ENCODE data around the gene ZNF407. TPM values are rescaled to one million over a fixed set of nuclear protein-coding genes. Genes with fewer than 3 reads are reported as not detected.

ZNF407 gene
- total RNA-seq, 1 donor: 16.6 TPM

GRCh38 chr18:74995419-74995736 is 397.7 kb downstream of the ZNF407 start:
- H3K27me3 ChIP-seq (ENCODE audit: insufficient read depth, low read length): no peaks in the 10 kb centered on the region
- no peak overlapping the region for H2AFZ ChIP-seq (ENCODE audit: low read length)
- no peaks in the 10 kb centered on the region for H3K79me2 ChIP-seq (ENCODE audit: insufficient read depth, low read length)
- no peaks in the 10 kb centered on the region for H3K4me1 ChIP-seq (ENCODE audit: insufficient read depth, low read length)
- no peak for TF ChIP-seq CTCF (IDR thresholded peaks at IDR 0.05; ENCODE audit: extremely low read depth, low read depth, low read length)
- DNase-seq (ENCODE audit: insufficient read length, low spot score, missing footprints): no peak
- H3K4me2 ChIP-seq (ENCODE audit: insufficient read depth, low read length): no peak overlapping the region
- H3K4me3 ChIP-seq (ENCODE audit: insufficient read depth, low read length): no peak overlapping the region
- no peaks in the 10 kb centered on the region for H3K9me3 ChIP-seq (ENCODE audit: low read depth, low read length)
- H4K20me1 ChIP-seq (ENCODE audit: insufficient read depth, low read length): no peaks in the 10 kb centered on the region
- H3K27ac ChIP-seq (ENCODE audit: low read depth, low read length): no peak overlapping the region
- H3K36me3 ChIP-seq (ENCODE audit: insufficient read depth, low read length): no peaks in the 10 kb centered on the region

- no peak for DNase-seq (ENCODE audit: insufficient read length, low spot score, missing footprints)
- Histone ChIP-seq H4K20me1 (ENCODE audit: insufficient read depth, low read length) (no peaks in the 10 kb centered on the region), H2AFZ (ENCODE audit: low read length) (no peak overlapping the region), H3K27me3 (ENCODE audit: insufficient read depth, low read length) (no peaks in the 10 kb centered on the region), H3K36me3 (ENCODE audit: insufficient read depth, low read length) (no peaks in the 10 kb centered on the region), H3K4me1 (ENCODE audit: insufficient read depth, low read length) (no peaks in the 10 kb centered on the region), H3K4me3 (ENCODE audit: insufficient read depth, low read length) (no peak overlapping the region), H3K27ac (ENCODE audit: low read depth, low read length) (no peak overlapping the region), H3K9me3 (ENCODE audit: low read depth, low read length) (no peaks in the 10 kb centered on the region), H3K79me2 (ENCODE audit: insufficient read depth, low read length) (no peaks in the 10 kb centered on the region), H3K4me2 (ENCODE audit: insufficient read depth, low read length) (no peak overlapping the region)
- no peak for TF ChIP-seq CTCF (IDR thresholded peaks at IDR 0.05; ENCODE audit: extremely low read depth, low read depth, low read length)
Observed at GRCh38 chr18:74996055-74996454, 398.4 kb downstream of the ZNF407 start.

- Histone ChIP-seq H3K4me3 (ENCODE audit: insufficient read depth, low read length) (no peak overlapping the region), H3K79me2 (ENCODE audit: insufficient read depth, low read length) (no peaks in the 10 kb centered on the region), H2AFZ (ENCODE audit: low read length) (no peak overlapping the region), H3K9me3 (ENCODE audit: low read depth, low read length) (no peaks in the 10 kb centered on the region), H3K4me1 (ENCODE audit: insufficient read depth, low read length) (no peaks in the 10 kb centered on the region), H3K27ac (ENCODE audit: low read depth, low read length) (no peak overlapping the region), H3K4me2 (ENCODE audit: insufficient read depth, low read length) (no peak overlapping the region), H3K27me3 (ENCODE audit: insufficient read depth, low read length) (no peaks in the 10 kb centered on the region), H3K36me3 (ENCODE audit: insufficient read depth, low read length) (no peaks in the 10 kb centered on the region), H4K20me1 (ENCODE audit: insufficient read depth, low read length) (no peaks in the 10 kb centered on the region)
- DNase-seq (ENCODE audit: insufficient read length, low spot score, missing footprints): no peak
- no peak for TF ChIP-seq CTCF (IDR thresholded peaks at IDR 0.05; ENCODE audit: extremely low read depth, low read depth, low read length)
Observed at GRCh38 chr18:74996996-74997395, 399.3 kb downstream of the ZNF407 start.

- DNase-seq (ENCODE audit: insufficient read length, low spot score, missing footprints): no peak
- no peaks in the 10 kb centered on the region for H3K36me3 ChIP-seq (ENCODE audit: insufficient read depth, low read length)
- no peak for TF ChIP-seq CTCF (IDR thresholded peaks at IDR 0.05; ENCODE audit: extremely low read depth, low read depth, low read length)
- no peaks in the 10 kb centered on the region for H4K20me1 ChIP-seq (ENCODE audit: insufficient read depth, low read length)
- no peaks in the 10 kb centered on the region for H3K79me2 ChIP-seq (ENCODE audit: insufficient read depth, low read length)
- H3K4me2 ChIP-seq (ENCODE audit: insufficient read depth, low read length): no peak overlapping the region
- no peak overlapping the region for H3K27ac ChIP-seq (ENCODE audit: low read depth, low read length)
- no peaks in the 10 kb centered on the region for H3K27me3 ChIP-seq (ENCODE audit: insufficient read depth, low read length)
- H3K4me1 ChIP-seq (ENCODE audit: insufficient read depth, low read length): no peaks in the 10 kb centered on the region
- no peak overlapping the region for H3K4me3 ChIP-seq (ENCODE audit: insufficient read depth, low read length)
- no peak overlapping the region for H2AFZ ChIP-seq (ENCODE audit: low read length)
- H3K9me3 ChIP-seq (ENCODE audit: low read depth, low read length): no peaks in the 10 kb centered on the region
Observed at GRCh38 chr18:75000920-75001319, 403.2 kb downstream of the ZNF407 start.

Measured in osteoblast (primary cell).